Duodenal mucosa (tissue), 2 donors: ENCODE results near the gene TAP2.

Source experiments
- H3K27ac ChIP-seq: one replicate; pipeline ENCODE4 v1.7.0; 2013; ENCODE audit warnings: low read depth, low read length
- H3K27me3 ChIP-seq, 2 donors: one replicate each; pipeline ENCODE4 v1.7.0; 2013; ENCODE audit warnings: low read length in 2 of 2, control low read depth in 1 of 2; ENCODE audit not compliant: insufficient read depth in 2 of 2, control insufficient read depth in 1 of 2
- H3K36me3 ChIP-seq, 2 donors: one replicate each; pipeline ENCODE4 v1.7.0; 2013; ENCODE audit warnings: low read length in 2 of 2, control low read depth in 1 of 2; ENCODE audit not compliant: insufficient read depth in 2 of 2, control insufficient read depth in 1 of 2
- H3K4me1 ChIP-seq, 2 donors: one replicate each; pipeline ENCODE4 v1.7.0; 2013; ENCODE audit warnings: low read length in 2 of 2, control low read depth in 1 of 2; ENCODE audit not compliant: insufficient read depth in 2 of 2, control insufficient read depth in 1 of 2
- H3K4me3 ChIP-seq, 2 donors: one replicate each; pipeline ENCODE4 v1.7.0; 2013; ENCODE audit warnings: low read length in 2 of 2, low read depth in 1 of 2
- H3K9ac ChIP-seq, 2 donors: one replicate each; pipeline ENCODE4 v1.7.0; 2013; ENCODE audit warnings: low read length in 2 of 2, low read depth in 1 of 2
- H3K9me3 ChIP-seq, 2 donors: one replicate each; pipeline ENCODE4 v1.7.0; 2013; ENCODE audit warnings: low read length in 2 of 2, control low read depth in 1 of 2; ENCODE audit not compliant: control insufficient read depth in 1 of 2

Gene TAP2

GRCh38 chr6:32844839-32845383 is 6.4 kb upstream of the TAP2 start:
- H3K36me3 ChIP-seq: peaks cover 61 to 69% of the 10 kb centered on the region in 2 donors
- H3K4me3 ChIP-seq: peak overlapping the region; percentile 90 to 99
- peaks cover 32 to 52% of the 10 kb centered on the region in 2 donors for H3K4me1 ChIP-seq
- no peaks in the 10 kb centered on the region for H3K9me3 ChIP-seq
- no peaks in the 10 kb centered on the region for H3K27me3 ChIP-seq
- H3K27ac ChIP-seq: peak overlapping the region; percentile 93
- peak overlapping the region; percentile 89 to 97 for H3K9ac ChIP-seq

GRCh38 chr6:32843979-32844838 is 5.7 kb upstream of the TAP2 start, which contains the start of gene PSMB8:
TSS of gene PSMB8 (minus strand) at chr6:32844047. CDS start at chr6:32843996, 51 bp downstream.
- Histone ChIP-seq H3K4me1 (peaks cover 32 to 51% of the 10 kb centered on the region in 2 donors), H3K4me3 (peak within 1 kb of the TSS; percentile 90 to 99), H3K9me3 (no peaks in the 10 kb centered on the region), H3K27me3 (no peaks in the 10 kb centered on the region), H3K27ac (peak within 1 kb of the TSS; percentile 93), H3K9ac (peak within 1 kb of the TSS; percentile 89 to 97), H3K36me3 (peaks cover 58 to 65% of the 10 kb centered on the region in 2 donors)

- Histone ChIP-seq H3K36me3 (peaks cover 50 to 57% of the 10 kb centered on the region in 2 donors), H3K4me3 (peak overlapping the region; percentile 90 to 99), H3K9me3 (no peaks in the 10 kb centered on the region), H3K27me3 (no peaks in the 10 kb centered on the region), H3K9ac (peak overlapping the region; percentile 89 to 97), H3K27ac (peak overlapping the region; percentile 93), H3K4me1 (peaks cover 32 to 44% of the 10 kb centered on the region in 2 donors)
Measured at GRCh38 chr6:32843331-32843978, 4.9 kb upstream of the TAP2 start.

- Histone ChIP-seq H3K4me1 (peaks cover 35 to 39% of the 10 kb centered on the region in 2 donors), H3K4me3 (peak overlapping the region; percentile 90 to 99), H3K9ac (peak overlapping the region; percentile 89 to 97), H3K27ac (no peak overlapping the region), H3K27me3 (no peaks in the 10 kb centered on the region), H3K36me3 (peaks cover 43 to 50% of the 10 kb centered on the region in 2 donors), H3K9me3 (no peaks in the 10 kb centered on the region)
Measured at GRCh38 chr6:32842690-32843089, 4.2 kb upstream of the TAP2 start.

- Histone ChIP-seq H3K27me3 (no peaks in the 10 kb centered on the region), H3K27ac (no peak overlapping the region), H3K36me3 (peaks cover 38 to 44% of the 10 kb centered on the region in 2 donors), H3K4me3 (peak overlapping the region; percentile 90 to 99), H3K4me1 (peaks cover 37 to 44% of the 10 kb centered on the region in 2 donors), H3K9ac (peak overlapping the region; percentile 89 to 97), H3K9me3 (no peaks in the 10 kb centered on the region)
Measured at GRCh38 chr6:32842021-32842650, 3.6 kb upstream of the TAP2 start.

- Histone ChIP-seq H3K9me3 (no peaks in the 10 kb centered on the region), H3K4me1 (peaks cover 39 to 46% of the 10 kb centered on the region in 2 donors), H3K4me3 (no peak overlapping the region), H3K27me3 (no peaks in the 10 kb centered on the region), H3K27ac (no peak overlapping the region), H3K9ac (no peak overlapping the region), H3K36me3 (peaks cover 30 to 35% of the 10 kb centered on the region in 2 donors)
Measured at GRCh38 chr6:32840604-32841246, 2.2 kb upstream of the TAP2 start.

GRCh38 chr6:32839356-32839755 is 817 bp upstream of the TAP2 start:
- H3K4me1 ChIP-seq: peaks cover 29 to 37% of the 10 kb centered on the region in 2 donors

GRCh38 chr6:32837651-32838113 is 857 bp downstream of the TAP2 start:
- Histone ChIP-seq H3K4me3 (peak overlapping the region; percentile 76 to 87), H3K27me3 (no peaks in the 10 kb centered on the region), H3K27ac (peak overlapping the region; percentile 91), H3K36me3 (peaks cover 37 to 55% of the 10 kb centered on the region in 2 donors), H3K9me3 (no peaks in the 10 kb centered on the region), H3K9ac (peak overlapping the region; percentile 72 to 84), H3K4me1 (peaks cover 24 to 32% of the 10 kb centered on the region in 2 donors)

More at GRCh38 chr6:32839356-32839755, 817 bp upstream of the TAP2 start:
- no peak overlapping the region for H3K9ac ChIP-seq
- no peaks in the 10 kb centered on the region for H3K9me3 ChIP-seq
- H3K36me3 ChIP-seq: peaks cover 35 to 42% of the 10 kb centered on the region in 2 donors
- no peaks in the 10 kb centered on the region for H3K27me3 ChIP-seq
- H3K4me3 ChIP-seq: no peak overlapping the region
- peak overlapping the region; percentile 5 for H3K27ac ChIP-seq

GRCh38 chr6:32836873-32837272 is 1.7 kb downstream of the TAP2 start:
- peak overlapping the region in 1 of 2 donors; percentile 76 for H3K4me3 ChIP-seq
- peaks cover 16 to 24% of the 10 kb centered on the region in 2 donors for H3K4me1 ChIP-seq
- H3K9ac ChIP-seq: peak overlapping the region in 1 of 2 donors; percentile 72
- no peaks in the 10 kb centered on the region for H3K27me3 ChIP-seq
- no peaks in the 10 kb centered on the region for H3K9me3 ChIP-seq
- H3K36me3 ChIP-seq: peaks cover 36 to 55% of the 10 kb centered on the region in 2 donors
- no peak overlapping the region for H3K27ac ChIP-seq
